GM21367 (cell line): ENCODE data around the gene DSCAM.

Experiments
- ATAC-seq: cut with Tn5 transposase; IDR thresholded peaks from one replicate; pipeline ENCODE4 v1.9.1; 2021; ENCODE audit not compliant: unreplicated experiment

Gene DSCAM

DNA sequence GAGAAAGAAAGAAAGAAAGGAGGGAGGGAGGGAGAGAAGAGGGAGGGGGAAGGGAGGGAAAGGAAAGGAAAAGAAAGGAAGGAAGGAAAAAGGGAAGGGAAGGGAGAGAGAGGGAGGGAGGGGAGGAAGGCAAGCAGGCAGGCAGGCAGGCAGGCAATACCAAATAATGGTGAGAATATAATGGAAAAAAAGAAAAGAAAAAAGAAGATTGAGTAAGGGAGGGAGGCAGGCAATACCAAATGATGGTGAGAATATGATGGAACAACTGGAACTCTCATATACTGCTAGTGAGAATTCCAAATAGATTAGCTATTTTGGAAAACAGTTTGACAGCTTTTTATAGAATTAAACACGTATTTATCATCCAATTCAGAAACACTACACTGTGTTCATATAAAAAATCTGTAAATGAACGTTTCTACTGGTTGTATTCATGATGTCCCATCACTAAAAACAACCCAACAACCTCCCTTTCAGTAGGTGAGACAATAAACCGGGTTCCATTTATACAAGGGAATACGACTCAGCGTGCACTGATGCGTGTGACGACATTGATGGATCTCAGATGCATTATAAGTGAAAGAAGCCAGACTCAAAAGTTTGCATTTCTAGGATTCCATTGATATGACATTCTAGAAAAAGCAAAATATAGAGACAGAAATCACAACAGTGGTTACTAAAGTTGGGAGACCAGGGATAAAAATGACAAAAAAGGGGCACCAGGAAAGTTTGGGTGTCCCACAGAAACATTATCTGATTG is 226.4 kb downstream of the DSCAM start:
- ATAC-seq = no peak

DNA sequence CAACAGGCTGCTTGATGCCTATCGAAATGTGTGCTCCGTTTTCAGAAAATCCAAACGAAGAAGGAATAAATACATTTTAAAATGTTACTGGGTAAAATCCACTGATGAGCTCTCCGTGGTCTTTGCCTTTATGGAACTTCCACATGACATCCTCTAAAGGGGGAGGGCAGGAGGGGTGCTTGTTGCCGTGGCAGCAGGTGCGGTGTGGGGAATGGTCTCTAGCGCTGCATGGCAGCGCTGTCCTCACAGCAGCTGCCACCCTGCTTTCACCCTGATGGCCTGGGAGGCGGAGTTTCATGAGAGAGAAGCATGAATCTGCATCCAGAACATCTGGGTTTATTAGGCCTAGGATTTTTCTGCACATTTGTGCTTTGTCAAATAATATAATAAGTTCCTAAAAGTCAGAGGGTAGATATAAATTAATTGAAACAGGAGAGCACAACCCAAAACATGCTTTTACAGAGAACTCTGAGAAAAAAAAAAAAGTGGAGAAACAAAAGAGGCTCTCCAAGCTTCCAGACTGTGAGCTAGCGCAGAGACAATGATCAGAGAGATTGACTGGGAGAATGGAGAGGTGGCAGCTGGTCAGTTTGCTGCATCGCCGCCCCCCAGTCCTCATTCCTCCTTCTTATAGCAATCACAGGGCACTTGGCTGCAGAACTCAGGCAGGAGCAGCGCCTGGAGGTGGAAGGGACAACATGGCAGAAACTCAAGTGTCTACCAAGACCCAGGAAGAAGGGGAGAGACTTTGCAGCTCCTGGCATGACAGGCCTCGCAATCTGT is 228.6 kb downstream of the DSCAM start:
- no peak for ATAC-seq

DNA sequence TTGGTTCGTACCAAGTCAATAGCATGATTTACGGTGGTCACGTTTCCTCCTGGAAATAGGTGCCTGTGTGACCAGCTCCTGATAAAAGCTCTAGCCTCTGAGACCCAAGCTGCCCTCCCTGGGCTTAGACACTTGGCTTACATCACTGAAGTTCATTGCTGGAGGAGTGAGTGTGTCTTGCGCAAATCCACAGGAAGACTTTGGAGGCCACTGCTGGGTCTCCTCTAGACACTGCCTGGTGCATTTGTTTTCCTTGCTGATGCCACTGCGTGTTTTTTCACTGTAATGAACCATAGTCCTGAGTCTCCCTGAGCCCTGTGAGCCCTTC is 230.6 kb downstream of the DSCAM start:
- no peak for ATAC-seq

DNA sequence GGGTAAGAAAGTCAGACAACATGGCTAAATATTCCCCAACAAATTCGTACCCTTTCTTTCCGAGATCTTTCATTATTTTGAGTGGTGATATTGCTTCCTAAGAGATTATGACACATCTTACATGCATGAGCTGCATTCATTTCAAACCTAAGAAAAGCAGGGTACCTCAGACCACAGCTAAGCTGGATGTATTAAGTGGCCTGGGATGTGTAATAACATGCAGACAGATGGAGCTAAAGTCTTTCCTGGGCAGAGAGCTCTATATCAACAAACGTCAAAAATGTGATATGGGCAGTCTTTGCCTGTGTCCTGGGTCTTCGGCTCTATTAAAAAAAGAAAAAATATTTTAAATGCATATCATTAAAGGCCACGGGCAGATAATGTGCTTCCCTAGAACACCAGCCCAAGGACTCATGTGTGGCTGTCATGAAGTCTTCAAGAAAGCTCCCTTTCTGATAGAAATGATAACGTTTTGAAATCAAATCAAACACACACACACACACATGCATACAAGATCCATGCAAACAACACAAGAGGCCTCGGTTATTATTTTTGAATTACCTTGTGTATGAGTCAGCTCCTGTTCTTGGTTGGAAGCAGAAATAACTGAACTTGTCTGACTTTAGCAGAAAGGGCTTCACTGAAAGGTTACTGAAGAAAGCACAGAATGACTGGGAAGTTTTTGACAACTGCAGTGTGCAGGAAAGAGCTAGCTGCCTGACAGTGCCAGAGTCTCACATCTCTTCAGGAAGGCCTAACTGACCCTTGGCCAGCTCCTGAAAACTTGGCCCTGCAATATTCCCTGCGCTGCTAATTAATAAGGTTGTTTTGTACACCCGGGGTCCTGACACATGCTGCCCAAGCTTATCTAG is 231.2 kb downstream of the DSCAM start:
- ATAC-seq = no peak

DNA sequence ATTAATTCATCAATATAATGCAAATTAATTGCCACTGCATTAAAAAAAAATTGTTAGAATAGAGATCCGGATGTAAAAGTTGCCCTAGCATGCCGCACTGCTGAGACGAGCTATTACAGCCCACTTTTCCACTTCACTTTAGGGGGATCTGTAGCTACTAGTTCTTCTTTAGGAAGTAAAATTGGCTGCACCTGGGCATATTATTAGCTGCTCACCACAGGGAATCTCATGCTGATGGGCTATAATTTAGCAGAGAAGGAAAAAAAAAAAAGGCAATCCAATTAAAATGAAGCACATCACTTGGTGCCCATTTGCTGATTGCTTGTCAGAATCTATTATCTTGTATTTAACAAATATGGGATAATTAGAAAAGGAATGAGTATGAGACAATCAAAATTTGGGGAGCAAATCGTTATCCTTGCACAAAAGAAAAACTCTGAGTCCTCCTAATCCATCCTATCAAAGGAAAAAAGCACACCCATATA is 233.4 kb downstream of the DSCAM start:
- ATAC-seq = no peak

DNA sequence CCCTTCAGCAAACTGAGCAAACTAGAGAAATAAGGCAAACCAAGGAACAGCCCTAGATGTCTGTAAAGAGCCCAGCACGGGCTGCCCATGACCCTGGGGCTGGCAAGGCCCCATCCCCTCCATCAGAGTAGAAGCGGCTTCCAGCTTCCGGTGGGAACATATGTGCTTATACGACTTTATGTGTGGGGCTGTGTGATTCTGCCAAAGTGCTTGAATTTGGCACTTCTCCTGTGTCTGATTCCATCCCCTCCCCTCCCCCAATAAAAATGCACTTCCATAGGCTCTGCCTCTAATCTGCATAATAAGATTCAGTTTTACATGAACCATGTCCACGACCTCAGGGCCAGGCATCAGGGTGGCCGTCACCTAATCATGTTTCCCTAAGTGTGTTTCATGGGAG is 236.6 kb downstream of the DSCAM start:
- ATAC-seq = no peak

DNA sequence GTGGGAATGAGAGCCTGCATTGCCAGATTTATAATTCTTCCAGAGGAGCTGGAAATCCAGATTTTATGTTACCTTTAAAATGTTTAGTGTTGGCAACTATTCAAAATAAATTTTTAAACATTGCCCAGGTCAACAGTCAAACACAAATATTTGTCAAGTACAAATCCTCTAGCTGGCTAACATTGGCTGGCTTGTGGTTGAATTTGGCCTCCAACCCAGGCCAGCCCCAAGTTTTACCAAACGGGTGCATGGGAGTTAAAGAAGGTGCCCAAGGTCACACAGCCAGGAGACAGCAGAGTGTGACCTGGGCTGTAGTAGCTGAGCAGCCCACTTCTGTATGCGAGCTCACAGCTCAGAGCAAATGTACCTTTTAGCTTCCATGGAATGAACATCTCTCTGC is 240.6 kb downstream of the DSCAM start:
- no peak for ATAC-seq

DNA sequence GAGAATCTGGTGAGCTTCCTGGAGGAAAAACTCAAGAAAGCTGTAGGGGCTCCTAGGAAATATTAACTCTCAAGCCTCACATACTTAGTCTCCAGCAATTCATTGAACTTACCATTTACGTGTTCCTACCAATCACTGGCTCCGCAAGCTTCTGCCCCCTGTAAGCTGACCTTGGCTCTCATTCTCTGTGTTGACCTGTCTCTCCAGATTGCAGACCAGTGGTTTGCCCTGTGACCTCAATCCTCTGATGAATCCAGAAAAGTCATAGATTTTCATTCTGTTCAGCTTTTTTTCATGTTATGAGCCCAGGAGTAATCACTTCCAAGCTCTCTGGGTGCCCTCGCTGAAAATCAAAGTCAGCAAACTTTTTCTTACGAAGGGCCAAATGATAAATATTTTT is 241.9 kb downstream of the DSCAM start:
- no peak for ATAC-seq

DNA sequence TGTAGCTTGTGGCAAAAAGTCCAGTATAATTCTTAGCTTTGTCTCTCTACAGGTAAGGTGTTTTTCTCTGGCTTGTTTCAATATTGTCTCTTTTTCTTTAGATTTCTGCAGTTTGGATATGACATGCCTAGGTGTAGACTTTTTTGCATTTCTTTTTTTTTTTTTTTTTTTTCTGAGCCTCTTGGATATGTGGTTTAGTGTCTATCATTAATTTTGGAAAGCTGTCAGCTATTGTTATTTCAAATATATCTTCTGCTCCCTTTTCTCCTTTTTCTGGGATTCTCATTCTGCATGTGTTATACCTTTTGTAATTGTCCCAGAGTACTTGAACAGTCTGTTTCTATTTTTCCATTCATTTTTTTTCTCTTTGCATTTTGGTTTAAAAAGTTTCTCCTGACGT is 243.2 kb downstream of the DSCAM start:
- no peak for ATAC-seq

DNA sequence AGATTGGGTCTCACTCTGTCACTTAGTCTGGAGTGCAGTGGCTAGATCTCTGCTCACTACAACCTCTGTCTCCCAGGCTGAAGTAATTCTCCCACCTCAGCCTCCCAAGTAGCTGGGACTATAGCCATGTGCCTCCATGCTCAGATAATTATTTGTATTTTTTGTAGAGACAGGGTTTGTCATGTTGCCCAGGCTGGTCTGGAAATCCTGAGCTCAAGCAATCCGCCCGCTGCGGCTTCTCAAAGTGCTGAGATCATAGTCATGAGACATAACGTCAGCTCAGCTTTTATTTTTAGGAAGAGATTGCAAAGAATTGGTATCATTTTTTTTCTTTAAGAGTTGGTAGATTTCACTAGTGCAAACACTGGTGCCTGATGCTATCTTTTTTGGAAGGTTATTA is 244.9 kb downstream of the DSCAM start:
- no peak for ATAC-seq

DNA sequence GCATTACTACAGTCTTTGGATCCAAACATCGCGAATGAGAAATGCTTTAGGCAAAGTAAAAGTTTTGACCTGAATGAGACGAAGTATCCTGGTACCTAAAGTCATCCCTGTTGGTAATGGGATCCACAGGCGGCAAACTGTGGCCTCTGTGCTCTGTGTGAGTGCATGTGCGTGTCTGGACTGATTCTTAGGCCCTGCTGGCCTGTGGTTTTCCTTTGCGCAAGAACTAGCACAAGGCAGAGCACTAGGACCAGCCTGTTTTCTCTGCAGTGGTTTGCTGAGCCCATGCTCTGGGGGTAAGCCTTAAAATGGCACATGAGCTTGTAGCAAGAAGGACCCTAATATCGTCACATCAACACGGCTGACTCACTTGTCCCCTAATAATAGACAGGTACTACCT is 251.2 kb downstream of the DSCAM start:
- ATAC-seq = no peak

DNA sequence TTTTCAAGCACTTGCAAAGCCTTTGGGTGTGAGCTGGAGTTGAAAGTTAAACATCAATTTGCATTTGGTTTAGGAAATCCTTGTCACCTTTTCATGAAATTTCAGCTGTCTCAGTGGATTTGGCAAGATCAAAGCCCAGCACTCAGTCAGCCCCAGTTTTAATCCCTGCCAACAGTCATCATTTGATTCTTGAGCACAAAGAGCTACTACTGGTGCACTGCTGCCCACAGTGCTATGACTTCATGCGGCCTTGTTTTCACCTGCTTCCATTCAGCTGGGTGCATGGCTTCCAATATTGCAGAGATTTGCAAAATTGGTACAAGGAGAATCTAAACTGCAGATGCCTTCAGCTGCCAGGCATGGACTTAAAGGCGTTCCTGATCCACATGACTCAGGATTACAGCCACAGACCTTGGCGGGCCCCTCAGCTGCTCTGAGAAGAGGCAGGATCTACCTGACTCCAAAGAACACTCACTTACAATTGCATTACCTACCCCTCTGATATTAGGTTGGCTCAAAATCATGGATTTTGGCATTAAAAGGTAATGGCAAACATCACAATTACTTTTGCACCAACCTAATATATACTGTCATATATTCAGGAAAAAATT is 259.1 kb downstream of the DSCAM start:
- ATAC-seq = no peak

DNA sequence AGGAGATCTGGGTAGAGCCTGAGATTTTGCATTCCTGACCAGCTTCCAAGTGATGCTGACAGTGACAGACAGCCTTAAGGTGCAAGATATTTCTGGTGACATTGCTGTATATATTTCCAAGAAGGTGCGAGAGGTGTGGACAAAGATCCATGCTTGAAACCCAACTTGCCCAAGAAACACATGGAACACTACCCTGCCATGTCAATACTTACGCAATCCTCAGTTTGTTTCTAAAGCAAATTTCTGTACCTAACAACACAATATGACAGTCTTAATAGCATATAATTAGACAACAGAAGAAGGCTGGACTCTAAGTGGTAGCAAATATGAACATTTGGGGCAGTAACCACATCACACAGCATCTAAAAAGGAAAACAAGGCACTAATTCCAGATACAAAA is 260.4 kb downstream of the DSCAM start:
- ATAC-seq = no peak

DNA sequence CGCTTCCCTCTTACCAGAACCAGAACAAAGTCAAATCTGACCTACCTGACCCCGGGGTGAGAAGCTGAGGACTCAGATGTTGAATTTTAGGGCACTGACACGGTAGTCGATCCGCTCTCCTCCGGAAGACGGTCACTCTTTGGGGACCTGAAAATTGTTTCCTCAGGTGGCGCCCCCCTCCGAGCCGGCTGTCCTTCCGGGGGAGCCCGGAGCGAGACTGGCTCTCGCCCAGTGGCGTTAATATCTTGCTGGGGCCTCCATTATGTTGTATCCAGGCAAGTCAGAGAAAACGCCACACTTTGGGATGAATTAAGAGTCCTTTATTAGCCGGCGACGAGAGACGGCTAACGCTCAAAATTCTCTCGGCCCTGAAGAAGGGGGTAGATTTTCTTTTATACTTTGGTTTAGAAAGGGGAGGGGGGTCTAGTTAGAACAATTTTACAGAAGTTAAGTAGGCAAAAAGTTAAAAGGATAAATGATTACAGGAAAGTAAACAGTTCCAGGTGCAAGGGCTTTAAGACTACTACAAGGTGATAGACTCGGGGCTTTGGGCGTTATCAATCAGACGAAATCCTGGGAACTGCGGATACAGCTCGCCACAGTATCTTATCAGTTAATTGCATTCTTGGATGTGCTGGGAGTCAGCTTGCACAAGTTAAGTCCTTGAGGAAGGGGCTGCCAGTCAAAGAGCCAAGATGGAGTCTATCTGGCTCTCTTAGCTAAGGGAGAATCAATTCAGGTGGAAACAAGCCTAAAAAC is 269.5 kb downstream of the DSCAM start:
- ATAC-seq = no peak

DNA sequence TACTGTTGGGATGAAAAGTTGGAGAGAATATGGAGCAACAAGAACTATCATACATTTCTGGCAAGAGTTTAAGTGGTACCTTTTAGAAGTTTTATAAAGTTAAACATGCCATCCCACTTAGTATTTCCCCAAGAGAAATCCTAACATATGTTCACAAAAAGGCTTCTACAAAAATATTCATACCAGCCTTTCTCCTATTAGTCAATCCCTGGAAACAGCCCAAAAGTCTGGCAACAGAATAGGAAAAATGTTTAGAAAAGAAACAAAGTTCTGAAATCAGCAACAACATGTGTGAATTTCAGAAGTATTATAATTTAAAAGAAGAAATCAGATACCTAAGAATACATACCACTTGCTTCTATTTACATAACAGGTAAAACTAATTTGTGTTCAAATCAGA is 271.0 kb downstream of the DSCAM start:
- ATAC-seq = no peak

DNA sequence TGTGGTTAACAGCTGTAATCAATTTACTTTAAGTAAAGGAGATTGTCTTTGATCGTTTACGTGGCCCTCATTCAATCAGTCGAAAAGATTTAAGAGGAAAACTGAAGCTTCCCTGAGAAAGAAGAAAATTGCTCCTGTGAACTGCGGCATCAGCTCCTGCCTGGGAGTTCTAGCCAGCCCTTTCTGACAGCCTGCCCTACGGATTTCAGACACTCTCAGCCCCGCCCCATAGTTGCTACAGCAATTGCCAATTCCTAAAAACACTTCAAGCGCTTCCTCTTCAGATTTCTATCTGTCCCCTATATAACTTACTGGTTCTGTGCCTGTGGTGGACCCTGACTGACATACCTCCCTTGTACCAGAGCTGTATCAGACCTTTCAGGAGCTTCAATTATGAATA is 277.6 kb downstream of the DSCAM start:
- ATAC-seq = no peak

DNA sequence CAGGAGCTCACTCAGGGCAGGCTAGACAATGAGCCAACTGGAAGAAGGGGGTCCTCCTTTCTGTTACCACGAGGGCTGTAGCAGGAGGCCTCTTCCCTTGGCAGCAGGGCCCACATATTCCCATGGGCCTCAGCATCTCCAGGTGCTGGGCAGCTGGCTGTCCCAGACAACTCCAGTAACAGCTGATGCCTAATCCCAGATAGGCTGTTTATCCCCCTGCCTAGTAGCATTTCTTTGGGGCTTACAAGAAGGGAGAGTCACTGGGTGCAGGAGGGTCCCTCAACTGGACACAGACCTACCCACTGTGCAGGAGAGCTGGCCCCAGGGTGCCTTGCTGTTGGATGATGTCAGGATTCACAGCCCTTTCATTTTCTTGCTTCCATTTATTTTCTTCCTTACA is 278.2 kb downstream of the DSCAM start:
- ATAC-seq = no peak

DNA sequence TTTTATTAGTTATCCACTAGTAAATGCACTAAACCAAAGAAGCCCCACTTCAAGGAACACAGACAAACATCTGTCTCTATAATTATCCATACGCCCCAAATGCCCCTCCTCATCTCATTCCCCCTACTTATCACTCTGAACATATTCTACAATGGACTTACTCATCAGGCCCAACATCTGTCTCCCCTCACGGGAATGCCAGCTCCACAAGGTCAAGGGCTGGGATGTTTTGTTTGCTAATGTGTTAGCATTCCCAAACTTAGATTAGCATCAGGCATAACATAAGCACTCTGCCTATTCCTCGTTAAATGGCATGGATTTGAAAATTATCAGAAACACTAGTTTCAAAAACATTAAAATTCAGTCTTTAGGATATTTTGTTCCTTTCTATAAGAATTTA is 279.5 kb downstream of the DSCAM start:
- no peak for ATAC-seq

DNA sequence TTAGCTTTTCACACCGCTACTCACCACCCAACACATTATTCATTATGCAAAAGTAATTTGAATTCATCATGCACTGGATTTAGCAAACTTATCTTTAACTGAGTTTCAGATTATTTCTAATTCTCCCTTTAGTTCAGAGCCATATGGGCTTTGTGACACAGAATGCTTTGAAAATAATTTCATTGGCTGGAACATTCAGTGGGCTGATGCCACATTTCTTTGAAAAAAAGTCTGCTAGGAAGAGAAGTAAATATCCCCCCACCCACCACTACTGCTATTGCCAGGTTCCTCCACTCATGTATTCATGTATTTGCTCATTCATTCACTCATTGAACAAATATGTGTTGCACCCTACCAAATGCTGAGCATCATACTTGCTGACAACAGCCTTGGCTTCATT is 280.5 kb downstream of the DSCAM start:
- no peak for ATAC-seq

DNA sequence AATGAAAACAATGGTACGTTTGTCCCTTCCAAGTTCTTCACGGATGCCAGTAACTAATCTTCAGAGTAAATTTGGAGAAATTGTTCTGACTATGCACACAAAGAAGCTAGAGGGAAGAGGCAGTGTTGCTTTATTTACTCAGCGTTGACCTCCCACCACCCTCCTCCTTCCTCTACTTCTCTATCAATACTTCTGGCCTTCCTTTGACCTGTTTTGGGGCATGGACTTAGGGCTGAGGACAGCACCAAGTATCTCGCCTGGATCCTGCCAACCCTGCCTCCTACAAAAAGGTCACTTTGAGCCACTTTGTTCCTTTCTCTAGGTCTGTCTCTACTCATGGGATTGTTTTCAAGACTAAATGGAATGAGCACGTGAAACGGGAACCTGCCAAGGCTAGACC is 282.6 kb downstream of the DSCAM start:
- ATAC-seq = no peak

DNA sequence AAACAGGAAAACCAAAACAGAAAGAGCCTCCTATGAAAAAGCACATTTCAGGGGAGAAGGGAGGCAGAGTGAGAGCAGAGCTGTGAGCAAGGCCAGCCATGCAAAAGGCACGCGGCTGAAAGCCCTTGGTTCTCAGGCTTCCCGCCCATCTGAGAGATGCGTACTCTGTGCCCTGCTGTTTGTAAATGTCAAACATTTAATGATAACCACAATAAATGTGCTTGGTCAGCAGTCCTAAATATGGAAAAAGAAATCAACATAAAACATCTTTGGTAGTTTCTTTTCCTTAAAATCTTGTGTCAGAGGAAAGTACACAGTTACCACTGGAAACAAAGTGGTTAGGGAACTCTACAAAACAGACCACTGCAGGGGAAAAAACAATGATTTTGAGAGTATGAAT is 283.1 kb downstream of the DSCAM start:
- no peak for ATAC-seq
